SK-N-SH (cell line): ENCODE results near the gene OTOP3. TPM values are rescaled to one million over a fixed set of nuclear protein-coding genes. Genes with fewer than 3 reads are reported as not detected.

ENCODE experiments used
- CTCF ChIA-PET: fragments of 300-600, 350-600 bp; formaldehyde crosslinking; extraction: SDS; loops from one replicate; lab custom pipeline; 2021; lab: Yijun Ruan, JAX
- POLR2A ChIA-PET: fragments of 350-600 bp; sonication (Branson Sonifier 250); formaldehyde crosslinking; extraction: SDS; loops from one replicate; lab custom pipeline; 2020; ENCODE audit warnings: antibody characterized with exemption, inconsistent platforms; lab: Yijun Ruan, JAX
- DNase-seq: peaks from one replicate; pipeline ENCODE4 v3.0.0; 2012
- H2AFZ ChIP-seq: fragments of 200-600 bp; sonication (generic); 2 replicates; pipeline ENCODE4 v1.8.1; 2016; ENCODE audit warnings: antibody characterized with exemption, mild to moderate bottlenecking, low read depth
- H3F3A ChIP-seq: fragments of 200-600 bp; sonication (generic); replicated peaks from 2 replicates; pipeline ENCODE3; 2016; ENCODE audit warnings: antibody characterized with exemption, mild to moderate bottlenecking; ENCODE audit not compliant: insufficient read depth
- H3K27ac ChIP-seq, 2 experiments: fragments of 200-500 bp in 1 of 2; fragments of 200-600 bp in 1 of 2; sonication (Bioruptor generic) in 1 of 2; sonication (generic), shearing (Covaris generic) in 1 of 2; 2 replicates each; pipeline versions ENCODE4 v1.5.1 to v1.6.1; 2014 to 2016; ENCODE audit warnings: low read depth in 2 of 2, inconsistent platforms in 1 of 2, low read length in 1 of 2, mild to moderate bottlenecking in 1 of 2, mixed read lengths in 1 of 2
- H3K27me3 ChIP-seq: fragments of 200-600 bp; sonication (generic), shearing (Covaris generic); 2 replicates; pipeline ENCODE4 v1.6.1; 2016; ENCODE audit warnings: mixed run types; ENCODE audit not compliant: insufficient read depth
- H3K36me3 ChIP-seq, 2 experiments: fragments of 200-500 bp in 1 of 2; fragments of 200-600 bp in 1 of 2; sonication (Bioruptor generic) in 1 of 2; sonication (generic) in 1 of 2; replicated peaks in 1 of 2; 2 replicates each; pipeline versions ENCODE3 to v1.5.1; 2014 to 2016; ENCODE audit warnings: low read length in 1 of 2, mild to moderate bottlenecking in 1 of 2; ENCODE audit not compliant: insufficient read depth in 2 of 2, control insufficient read depth in 1 of 2
- H3K4me1 ChIP-seq, 2 experiments: fragments of 200-500 bp in 1 of 2; fragments of 200-600 bp in 1 of 2; sonication (Bioruptor generic) in 1 of 2; sonication (generic), shearing (Covaris generic) in 1 of 2; 2 replicates each; pipeline versions ENCODE4 v1.5.1 to v1.6.1; 2014 to 2016; ENCODE audit warnings: low read depth in 1 of 2, low read length in 1 of 2, mixed run types in 1 of 2; ENCODE audit not compliant: insufficient read depth in 2 of 2, control insufficient read depth in 1 of 2
- H3K4me2 ChIP-seq: fragments of 200-600 bp; sonication (generic), shearing (Covaris generic); 2 replicates; pipeline ENCODE4 v1.6.1; 2017; ENCODE audit warnings: mixed run types
- H3K4me3 ChIP-seq, 2 experiments: fragments of 200-500 bp in 1 of 2; fragments of 200-600 bp in 1 of 2; sonication (Bioruptor generic) in 1 of 2; sonication (generic), shearing (Covaris generic) in 1 of 2; 2 replicates each; pipeline versions ENCODE4 v1.5.1 to v1.8.1; 2014 to 2016; ENCODE audit warnings: low read depth in 2 of 2, inconsistent platforms in 1 of 2, low read length in 1 of 2, mild to moderate bottlenecking in 1 of 2, mixed read lengths in 1 of 2, moderate library complexity in 1 of 2
- H3K79me2 ChIP-seq: fragments of 200-600 bp; sonication (generic); 2 replicates; pipeline ENCODE4 v1.8.1; 2017; ENCODE audit warnings: mild to moderate bottlenecking; ENCODE audit not compliant: insufficient read depth
- H3K9ac ChIP-seq: fragments of 200-600 bp; sonication (generic); 2 replicates; pipeline ENCODE4 v1.6.1; 2017; ENCODE audit warnings: mixed run types
- H3K9me2 ChIP-seq: fragments of 200-600 bp; sonication (generic); 2 replicates; pipeline ENCODE4 v1.6.1; 2017; ENCODE audit warnings: mixed run types
- H3K9me3 ChIP-seq: fragments of 200-600 bp; sonication (generic); 2 replicates; pipeline ENCODE4 v1.6.1; 2017; ENCODE audit warnings: mixed run types, mild to moderate bottlenecking, moderate library complexity
- H4K20me1 ChIP-seq: fragments of 200-600 bp; sonication (generic); 2 replicates; pipeline ENCODE4 v1.6.1; 2017; ENCODE audit warnings: mild to moderate bottlenecking, mixed run types; ENCODE audit not compliant: insufficient read depth
- CHD2 ChIP-seq: fragments of 150-350 bp; IDR thresholded peaks from 2 replicates; pipeline ENCODE4 v1.6.1; 2018; ENCODE audit warnings: low read length; ENCODE audit not compliant: partially characterized antibody
- EP300 ChIP-seq, 2 experiments: IDR thresholded peaks; 2 replicates each; pipeline versions ENCODE4 v1.4.0 to v1.6.1; 2012; ENCODE audit warnings: borderline replicate concordance in 1 of 2, low read depth in 1 of 2, low read length in 1 of 2
- EZH2phosphoT487 ChIP-seq: fragments of 200-600 bp; sonication (generic); IDR thresholded peaks from 2 replicates; pipeline ENCODE4 v1.6.1; 2017; ENCODE audit warnings: low read depth, mixed run types, mild to moderate bottlenecking, antibody characterized with exemption, moderate library complexity, borderline replicate concordance
- FOXJ3 ChIP-seq: sonication (generic); formaldehyde crosslinking; IDR thresholded peaks from 2 replicates; pipeline ENCODE4 v1.5.1; 2020; ENCODE audit warnings: mild to moderate bottlenecking, missing genetic modification reagents
- FOXM1 ChIP-seq: IDR thresholded peaks from 2 replicates; pipeline ENCODE4 v1.4.0; 2012; ENCODE audit warnings: low read depth, mild to moderate bottlenecking
- GABPA ChIP-seq: IDR thresholded peaks from 2 replicates; pipeline ENCODE4 v1.4.0; 2012; ENCODE audit warnings: low read depth, mild to moderate bottlenecking
- GATA2 ChIP-seq: sonication (generic); formaldehyde crosslinking; IDR thresholded peaks from 2 replicates; pipeline ENCODE4 v1.5.0; 2020; ENCODE audit warnings: mild to moderate bottlenecking, missing genetic modification reagents
- JUND ChIP-seq: IDR thresholded peaks from 2 replicates; pipeline ENCODE4 v1.4.0; 2012
- MEF2A ChIP-seq: IDR thresholded peaks from 2 replicates; pipeline ENCODE4 v1.4.0; 2012; ENCODE audit warnings: low read depth, borderline replicate concordance
- NFIC ChIP-seq: IDR thresholded peaks from 2 replicates; pipeline ENCODE4 v1.4.0; 2012; ENCODE audit warnings: borderline replicate concordance
- RAD21 ChIP-seq: IDR thresholded peaks from 2 replicates; pipeline ENCODE4 v1.6.1; 2012; ENCODE audit warnings: mild to moderate bottlenecking, low read length
- RFX5 ChIP-seq: IDR thresholded peaks from 2 replicates; pipeline ENCODE4 v1.6.1; 2012; ENCODE audit warnings: mild to moderate bottlenecking, improper control_type of control experiment, low read length
- RXRA ChIP-seq: IDR thresholded peaks from 2 replicates; pipeline ENCODE4 v1.4.0; 2012; ENCODE audit warnings: low read depth, mild to moderate bottlenecking, borderline replicate concordance
- SIN3A ChIP-seq: IDR thresholded peaks from 2 replicates; pipeline ENCODE4 v1.6.1; 2012; ENCODE audit warnings: low read depth, mild to moderate bottlenecking, low read length, moderate library complexity, borderline replicate concordance
- TCF12 ChIP-seq: IDR thresholded peaks from 2 replicates; pipeline ENCODE4 v1.4.0; 2012
- TEAD4 ChIP-seq: IDR thresholded peaks from 2 replicates; pipeline ENCODE4 v1.4.0; 2012; ENCODE audit warnings: mild to moderate bottlenecking, borderline replicate concordance; ENCODE audit not compliant: insufficient read depth
- YY1 ChIP-seq: IDR thresholded peaks from 2 replicates; pipeline ENCODE4 v1.4.0; 2012; ENCODE audit warnings: low read depth, mild to moderate bottlenecking
- WGBS: methylation state at CpG from one replicate; pipeline ENCODE4 v1.1.6; 2017; ENCODE audit warnings: low lambda C conversion rate; 5-methylcytosine and 5-hydroxymethylcytosine counted together
- polyA plus RNA-seq, 3 experiments: library from polyadenylated mRNA; depleted of rRNA; stranded (reverse); fragments of >200 nt; gene quantifications; 2 replicates each; pipeline ENCODE4 v1.2.3, GENCODE V29; 2012
- TF ChIP-seq, protein P1 (sequence below): IDR thresholded peaks from 2 replicates; pipeline ENCODE4 v1.4.0; 2012; ENCODE audit warnings: low read depth, borderline replicate concordance
- TF ChIP-seq, protein P2 (sequence below): fragments of 150-350 bp; IDR thresholded peaks from 2 replicates; pipeline ENCODE4 v1.6.1; 2016; ENCODE audit warnings: mild to moderate bottlenecking, low read depth, low read length

OTOP3 gene
- polyA plus RNA-seq, 1 of the 3 experiments (the other 2 are of a cell fraction) = not detected

DNA sequence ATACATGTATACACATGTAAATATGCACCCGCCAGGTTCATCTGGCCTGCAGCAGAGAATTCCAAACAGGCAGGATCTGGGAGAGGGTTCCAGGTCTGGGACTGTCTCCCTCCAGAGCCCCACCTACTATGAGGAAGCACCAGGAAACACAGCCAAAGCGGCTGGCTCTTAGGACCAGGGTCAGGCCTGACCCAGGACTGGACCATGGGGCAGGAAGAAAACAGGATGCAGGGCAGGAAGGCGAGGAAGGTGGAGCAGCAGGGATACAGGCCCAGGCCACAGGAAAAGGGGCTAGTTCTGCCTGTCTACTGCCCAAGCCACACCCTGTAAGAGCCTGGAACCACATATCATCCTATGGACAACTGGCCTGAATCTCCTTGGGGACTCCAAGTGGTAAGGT lies 34.7 kb downstream of the OTOP3 start:
- Histone ChIP-seq H3K27me3 (peaks cover 26% of the 10 kb centered on the region), H2AFZ (no peak overlapping the region), H3K36me3 (no peaks in the 10 kb centered on the region), H3K4me2 (no peak overlapping the region), H3K4me3 (no peak overlapping the region), H3K9ac (no peak overlapping the region), H4K20me1 (no peaks in the 10 kb centered on the region), H3F3A (peaks cover 5% of the 10 kb centered on the region), H3K4me1 (peaks cover 0 to 22% of the 10 kb centered on the region in 2 experiments; a peak in 1 of 4 replicates), H3K9me3 (no peaks in the 10 kb centered on the region), H3K27ac (peak overlapping the region in 1 of 2 experiments; percentile 85; a peak in 1 of 4 replicates), H3K9me2 (no peaks in the 10 kb centered on the region), H3K79me2 (no peaks in the 10 kb centered on the region)
- no peak for DNase-seq
- no peak for TF ChIP-seq TEAD4
- no peak for TF ChIP-seq RAD21
- TF ChIP-seq FOXJ3 (CRISPR knock-in tag) = no peak
- TF ChIP-seq TCF12 = no peak
- TF ChIP-seq EZH2phosphoT487 = no peak
- no peak for TF ChIP-seq GABPA
- TF ChIP-seq FOXM1 = no peak
- TF ChIP-seq SIN3A = no peak
- no peak for TF ChIP-seq RFX5
- no peak for TF ChIP-seq MEF2A
- TF ChIP-seq RXRA = no peak
- TF ChIP-seq GATA2 (CRISPR knock-in tag) = no peak
- no peak for TF ChIP-seq EP300 (IDR thresholded peaks at IDR 0.05; ENCODE audit: borderline replicate concordance in 1 of 2, low read depth in 1 of 2, low read length in 1 of 2)
- TF ChIP-seq, protein P1, sequence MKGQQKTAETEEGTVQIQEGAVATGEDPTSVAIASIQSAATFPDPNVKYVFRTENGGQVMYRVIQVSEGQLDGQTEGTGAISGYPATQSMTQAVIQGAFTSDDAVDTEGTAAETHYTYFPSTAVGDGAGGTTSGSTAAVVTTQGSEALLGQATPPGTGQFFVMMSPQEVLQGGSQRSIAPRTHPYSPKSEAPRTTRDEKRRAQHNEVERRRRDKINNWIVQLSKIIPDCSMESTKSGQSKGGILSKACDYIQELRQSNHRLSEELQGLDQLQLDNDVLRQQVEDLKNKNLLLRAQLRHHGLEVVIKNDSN = no peak
- no peak for TF ChIP-seq NFIC
- TF ChIP-seq CHD2 = no peak
- TF ChIP-seq YY1 = no peak
- TF ChIP-seq, protein P2, sequence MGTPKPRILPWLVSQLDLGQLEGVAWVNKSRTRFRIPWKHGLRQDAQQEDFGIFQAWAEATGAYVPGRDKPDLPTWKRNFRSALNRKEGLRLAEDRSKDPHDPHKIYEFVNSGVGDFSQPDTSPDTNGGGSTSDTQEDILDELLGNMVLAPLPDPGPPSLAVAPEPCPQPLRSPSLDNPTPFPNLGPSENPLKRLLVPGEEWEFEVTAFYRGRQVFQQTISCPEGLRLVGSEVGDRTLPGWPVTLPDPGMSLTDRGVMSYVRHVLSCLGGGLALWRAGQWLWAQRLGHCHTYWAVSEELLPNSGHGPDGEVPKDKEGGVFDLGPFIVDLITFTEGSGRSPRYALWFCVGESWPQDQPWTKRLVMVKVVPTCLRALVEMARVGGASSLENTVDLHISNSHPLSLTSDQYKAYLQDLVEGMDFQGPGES = no peak
- TF ChIP-seq JUND = no peak
- WGBS = 85% methylated on average over 3 of the region's 3 CpGs
- ChIA-PET POLR2A (interaction anchor here (0.6 to 6.7 kb wide), 4 partner anchors 9 to 592 kb away, joined by 5 to 97 read pairs (median 42); partner anchors contain the start of genes CDR2L and MRPL58), CTCF (interaction anchor here (0.8 to 12.5 kb wide), 10 partner anchors 10 to 300 kb away, joined by 3 to 219 read pairs (median 8); partner anchors contain the start of genes CDR2L, MIF4GD, MRPL58 and OTOP2)
